NOMO-1 treated with DMSO at 0.1 percent for 48 hours (cell line): Measurements from ENCODE around the gene PPM1N.
A peak's percentile ranks its signal among the peaks of the same experiment; 100 is the strongest.
"Not testable (repeated sequence)": the region's sequence is repeated elsewhere in the genome, so short reads cannot be mapped to it uniquely, and the experiment has no call there.

Experiments used
- DNase-seq: peaks from one replicate; lab custom pipeline; 2025; ENCODE audit not compliant: unreplicated experiment; lab: John Stamatoyannopoulos, UW

Gene PPM1N

DNA sequence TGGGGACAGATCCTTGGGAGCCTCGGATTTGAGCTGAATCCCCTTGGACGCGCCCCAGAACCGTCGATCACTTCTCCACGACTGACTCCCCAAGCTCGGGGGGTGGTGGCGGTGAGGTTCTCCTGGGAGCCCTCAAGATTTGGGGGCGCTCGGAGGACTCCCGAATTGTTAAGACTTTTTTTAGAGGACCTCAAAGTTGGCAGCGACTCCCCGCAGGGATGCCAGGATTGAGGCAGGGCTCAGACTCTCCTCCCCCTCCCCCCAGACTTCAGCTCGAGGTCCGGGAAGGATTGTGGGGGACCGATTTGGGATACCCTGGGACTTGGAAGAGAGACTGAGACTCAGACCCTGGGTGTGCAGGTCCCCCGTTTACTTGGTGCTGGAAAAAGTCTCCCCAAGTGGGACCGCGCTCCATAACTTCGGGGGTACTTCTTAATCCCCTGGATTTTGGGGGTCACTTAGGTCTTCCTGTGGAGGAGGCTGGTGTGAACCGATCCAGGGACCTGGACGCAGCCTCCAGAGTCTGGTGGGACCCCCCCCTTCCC, 9.7 kb downstream of the PPM1N start:
- no peak for DNase-seq

DNA sequence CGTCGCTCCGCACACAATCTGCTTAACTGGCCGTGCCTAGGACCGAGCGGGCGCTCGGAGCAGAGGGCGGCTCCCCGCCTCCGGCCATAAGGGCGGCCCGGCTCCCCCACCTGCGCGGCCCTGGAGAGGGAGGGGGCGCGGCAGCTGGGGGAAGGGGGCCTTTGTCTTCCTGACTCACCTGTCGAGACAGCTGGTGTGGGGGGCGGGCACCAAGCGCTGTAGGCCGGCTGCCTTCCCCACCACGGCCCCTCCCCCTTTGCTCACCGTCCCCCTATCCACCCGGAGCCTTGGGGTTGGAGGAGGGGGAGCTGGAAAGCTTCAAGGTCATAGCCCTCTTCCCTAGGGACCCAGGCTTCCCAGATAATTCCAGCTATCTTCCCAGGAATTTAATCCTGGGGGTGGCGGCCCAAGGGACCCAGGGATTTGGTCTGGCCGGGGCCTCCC, 10.2 kb downstream of the PPM1N start:
- no peak for DNase-seq

DNA sequence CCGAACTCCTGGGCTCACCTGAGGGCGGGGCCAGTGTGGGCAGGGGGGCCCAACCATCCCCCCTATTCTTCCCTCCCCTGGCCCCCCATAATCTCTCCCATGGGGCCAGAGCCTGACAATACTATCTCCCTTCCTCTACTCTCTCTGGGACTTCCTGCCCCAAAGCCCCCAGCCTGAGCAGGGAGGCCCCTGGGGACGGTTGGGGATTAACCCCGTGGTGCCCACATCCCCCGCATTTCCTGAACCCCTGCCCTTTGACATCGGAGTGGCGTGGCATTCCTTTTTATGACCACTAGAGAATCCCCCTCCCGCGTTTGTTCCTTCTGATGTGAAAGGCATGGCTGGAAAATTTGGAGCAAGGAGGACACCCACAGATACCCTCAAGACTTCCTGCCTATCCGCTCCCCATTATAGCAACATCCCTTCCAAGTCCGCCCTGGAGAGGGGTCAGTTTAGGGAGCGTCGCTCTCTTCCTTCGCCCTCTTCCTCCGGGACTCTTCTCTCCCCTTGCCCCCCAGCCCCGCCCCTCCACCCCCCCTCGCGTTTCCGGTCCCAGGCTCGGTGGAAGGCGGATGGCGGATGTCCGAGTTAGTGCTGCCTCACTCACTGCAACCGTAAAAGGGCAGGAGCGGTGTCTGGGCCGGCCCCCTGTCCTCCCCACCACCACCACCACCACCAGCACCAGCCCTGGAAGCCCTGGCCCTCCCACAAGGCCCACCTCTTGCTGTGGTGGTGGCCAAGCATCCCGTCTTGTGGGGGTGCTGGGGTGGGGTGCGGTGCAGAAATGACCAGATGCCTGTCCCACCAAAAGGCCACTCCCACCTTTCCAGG, 10.8 kb downstream of the PPM1N start:
- DNase-seq: peak; percentile 38

DNA sequence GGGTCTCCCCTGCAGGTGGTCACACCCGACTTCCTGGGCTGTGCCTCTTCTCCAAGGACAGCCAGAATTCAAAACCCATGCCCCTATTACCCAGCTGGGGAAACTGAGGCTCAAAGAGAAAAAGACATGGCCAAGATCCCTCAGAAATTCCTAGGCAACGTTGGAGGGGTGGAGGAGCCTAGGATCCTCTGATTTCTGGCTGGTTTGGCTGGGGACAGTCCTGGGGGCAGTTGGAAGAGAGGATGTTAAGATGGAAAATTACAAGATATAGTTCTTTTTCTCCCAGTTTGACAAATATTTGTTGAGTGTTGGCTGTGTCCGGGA, 11.4 kb downstream of the PPM1N start:
- no peak for DNase-seq

DNA sequence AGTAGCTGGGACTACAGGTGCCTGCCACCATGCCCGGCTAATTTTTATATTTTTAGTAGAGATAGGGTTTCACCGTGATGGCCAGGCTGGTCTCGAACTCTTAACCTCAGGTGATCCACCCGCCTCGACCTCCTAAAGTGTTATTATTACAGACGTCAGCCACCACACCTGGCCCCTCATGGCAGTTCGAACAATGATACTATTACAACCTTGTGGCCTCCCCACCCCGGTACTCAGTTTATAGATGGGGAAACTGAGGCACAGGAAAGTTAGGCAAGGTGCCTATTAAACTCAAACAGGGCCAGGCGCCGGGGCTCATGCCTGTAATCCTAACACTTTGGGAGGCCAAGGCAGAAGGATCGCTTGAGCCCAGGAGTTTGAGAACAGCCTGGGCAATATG, 12.1 kb downstream of the PPM1N start:
- not testable (repeated sequence) for DNase-seq

DNA sequence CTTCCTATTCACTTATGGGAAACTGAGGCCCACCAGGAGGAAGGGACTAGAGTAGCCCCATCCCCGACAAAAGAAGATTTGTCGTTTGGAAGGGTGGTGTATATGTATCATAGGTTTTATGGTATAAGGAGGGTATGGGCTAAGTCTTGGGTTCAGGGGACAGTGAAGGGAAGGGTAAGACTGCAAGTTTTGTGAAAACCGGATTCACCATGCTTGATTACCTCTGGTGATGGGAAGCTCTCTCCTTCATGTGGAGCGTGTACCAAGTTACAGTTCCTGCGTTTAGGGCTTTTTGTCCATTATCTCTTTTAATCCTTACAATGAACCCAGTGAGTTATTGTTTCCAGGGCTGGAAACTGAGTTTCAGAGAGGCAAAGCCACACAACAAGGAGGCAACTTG, 12.8 kb downstream of the PPM1N start:
- no peak for DNase-seq

DNA sequence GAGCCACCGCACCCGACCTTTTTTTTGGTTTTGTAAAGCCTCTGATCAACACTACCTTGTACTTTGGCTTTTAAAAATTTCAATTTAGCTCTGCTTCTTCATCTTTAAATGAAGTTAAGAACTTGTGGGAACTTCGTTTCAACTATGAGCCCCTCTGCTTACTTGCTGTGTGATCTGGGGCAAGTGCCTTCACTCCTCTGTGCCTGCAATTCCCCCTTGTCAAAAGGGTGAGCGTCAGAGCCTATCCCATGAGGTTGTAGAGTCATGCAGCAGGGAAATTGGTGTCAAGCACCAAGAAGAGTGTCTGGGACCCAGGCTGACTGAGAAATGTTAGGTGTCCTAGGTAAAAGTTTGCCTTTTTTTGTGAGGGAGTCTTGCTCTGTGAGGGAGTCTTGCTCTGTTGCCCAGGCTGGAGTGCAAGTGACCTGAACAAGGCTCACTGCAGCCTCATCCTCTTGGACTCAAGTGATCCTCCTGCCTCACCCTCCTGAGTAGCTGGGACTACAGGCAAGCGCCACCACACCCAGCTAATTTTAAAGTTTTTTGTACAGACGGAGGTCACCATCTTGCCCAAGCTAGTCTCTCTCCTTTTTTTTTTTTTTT, 14.7 kb downstream of the PPM1N start:
- no peak for DNase-seq

DNA sequence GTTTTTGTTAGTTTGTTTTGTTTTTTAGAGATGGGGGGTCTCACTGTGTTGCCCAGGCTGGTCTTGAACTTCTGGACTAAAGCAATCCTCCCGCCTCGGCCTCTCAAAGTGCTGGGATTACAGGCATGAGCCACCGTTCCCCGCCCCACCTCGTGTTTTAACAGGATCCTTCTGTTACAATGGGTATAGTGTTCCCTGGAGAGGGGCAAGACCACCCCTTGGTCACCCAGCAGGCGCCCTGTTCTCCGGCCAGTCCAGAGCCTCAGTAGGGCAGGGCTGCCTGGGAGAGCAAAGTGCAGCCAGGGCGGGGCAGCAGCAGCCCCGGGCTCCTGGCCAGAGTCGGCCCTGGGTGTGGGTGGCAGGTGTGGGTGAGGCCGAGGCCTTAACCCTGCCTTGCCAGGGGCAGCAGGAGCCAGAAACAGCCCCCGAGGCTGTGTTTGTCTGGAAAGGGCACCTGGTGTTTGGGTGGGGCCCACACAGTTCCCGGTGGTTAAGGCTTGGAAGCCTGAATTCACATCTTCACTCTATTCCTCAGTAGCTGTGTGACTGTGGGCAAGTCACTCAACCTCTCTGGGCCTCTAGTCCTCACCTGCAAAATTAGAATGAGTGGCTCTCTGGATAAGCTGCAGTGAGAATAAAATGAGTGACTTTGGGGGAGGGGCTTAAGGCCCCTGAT, 16.3 kb downstream of the PPM1N start:
- no peak for DNase-seq

DNA sequence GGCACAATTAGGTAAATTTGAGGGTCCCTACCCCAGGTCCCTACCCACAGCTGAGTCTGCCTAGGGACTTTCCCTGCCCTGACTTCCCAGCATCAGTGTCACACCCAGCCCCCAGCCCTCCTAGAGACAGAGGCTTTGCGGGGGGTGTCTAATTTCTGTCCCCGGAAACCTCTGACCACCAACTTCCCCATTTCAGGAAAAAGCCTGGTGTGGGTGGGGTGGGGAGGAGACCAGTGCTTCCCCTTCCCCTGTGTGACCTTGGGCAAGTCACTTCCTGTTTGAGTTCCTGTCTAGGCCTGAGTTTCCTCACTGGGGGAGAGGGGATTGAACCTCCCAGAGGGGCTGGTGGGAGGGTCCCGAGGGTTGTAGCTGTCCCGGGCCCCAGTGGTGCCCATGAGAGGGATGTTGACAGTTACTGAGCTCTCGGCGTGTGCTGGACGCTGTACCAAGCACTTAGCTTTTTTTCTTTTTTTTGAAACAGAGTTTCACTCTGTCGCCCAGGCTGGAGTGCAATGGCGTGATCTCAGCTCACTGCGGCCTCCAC, 16.9 kb downstream of the PPM1N start:
- DNase-seq: peak; percentile 78

DNA sequence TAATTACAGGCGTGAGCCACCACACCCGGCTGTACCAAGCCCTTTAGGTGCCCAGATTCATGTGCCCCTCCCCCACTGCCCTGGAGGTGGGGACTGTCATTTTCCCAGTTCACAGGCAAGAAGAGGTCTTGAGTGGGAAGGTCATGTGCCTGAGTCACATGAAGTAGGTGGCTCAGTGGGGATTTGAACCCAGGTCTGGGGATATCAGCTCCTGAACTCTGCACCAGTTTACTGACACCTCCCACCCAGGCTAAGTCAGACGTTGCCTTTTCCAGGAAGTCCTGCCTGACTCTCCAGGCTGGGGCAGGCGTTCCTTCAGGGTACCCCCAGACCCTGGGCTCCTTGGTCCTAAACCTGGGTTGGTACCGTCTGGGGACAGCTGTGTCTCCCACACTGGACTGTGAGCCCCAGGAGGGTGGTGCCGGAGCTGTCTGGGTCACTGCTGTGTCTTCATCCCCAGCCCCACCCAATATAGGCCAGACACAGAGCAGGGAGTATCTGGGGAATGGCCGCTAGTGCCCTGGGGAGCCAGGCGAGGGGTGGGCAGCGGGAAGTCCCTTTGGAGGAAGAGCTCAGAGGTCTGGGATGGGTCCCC, 17.7 kb downstream of the PPM1N start:
- no peak for DNase-seq

DNA sequence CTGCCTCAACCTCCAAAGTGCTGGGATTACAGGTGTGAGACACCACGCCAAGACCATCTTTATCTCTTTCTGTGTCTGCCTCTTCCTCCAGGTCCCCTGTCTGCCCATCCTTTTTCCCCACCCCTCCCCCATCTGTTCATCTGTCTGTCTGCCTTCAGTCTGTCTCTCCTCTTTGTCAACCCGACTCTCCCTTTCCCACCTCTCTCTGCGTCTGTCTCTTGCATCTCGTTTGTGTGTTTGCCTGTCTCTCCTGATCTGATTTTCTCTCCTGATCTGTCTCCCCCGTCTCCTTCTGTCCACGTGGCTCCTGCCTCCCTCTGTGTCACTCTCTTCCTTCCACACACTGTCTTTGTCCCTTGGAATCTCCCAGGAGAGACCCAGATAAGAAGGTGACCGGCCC, 19.0 kb downstream of the PPM1N start:
- DNase-seq: no peak

DNA sequence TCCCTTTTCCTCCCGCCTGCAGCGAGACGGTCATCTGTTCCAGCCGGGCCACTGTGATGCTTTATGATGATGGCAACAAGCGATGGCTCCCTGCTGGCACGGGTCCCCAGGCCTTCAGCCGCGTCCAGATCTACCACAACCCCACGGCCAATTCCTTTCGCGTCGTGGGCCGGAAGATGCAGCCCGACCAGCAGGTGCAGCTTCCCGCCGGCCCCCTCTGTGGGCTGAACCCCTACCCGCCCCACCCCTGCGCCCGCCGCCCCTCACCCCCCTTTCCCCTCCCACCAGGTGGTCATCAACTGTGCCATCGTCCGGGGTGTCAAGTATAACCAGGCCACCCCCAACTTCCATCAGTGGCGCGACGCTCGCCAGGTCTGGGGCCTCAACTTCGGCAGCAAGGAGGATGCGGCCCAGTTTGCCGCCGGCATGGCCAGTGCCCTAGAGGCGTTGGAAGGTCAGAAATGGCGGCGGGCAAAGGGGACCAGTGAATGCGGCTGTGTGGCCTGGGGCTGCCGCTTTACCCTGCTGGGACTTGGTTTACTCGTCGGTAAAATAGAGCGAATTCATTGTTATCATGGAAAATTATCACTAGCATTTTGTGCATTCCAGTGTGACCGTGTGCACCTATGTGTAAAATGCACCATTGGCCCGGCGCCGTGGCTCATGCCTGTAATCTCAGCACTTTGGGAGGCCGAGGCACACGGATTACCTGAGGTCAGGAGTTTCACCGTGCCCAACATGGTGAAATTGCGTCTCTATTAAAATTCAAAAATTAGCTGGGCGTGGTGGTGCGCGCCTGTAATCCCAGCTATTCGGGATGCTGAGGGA, 19.6 kb downstream of the PPM1N start:
- no peak for DNase-seq

DNA sequence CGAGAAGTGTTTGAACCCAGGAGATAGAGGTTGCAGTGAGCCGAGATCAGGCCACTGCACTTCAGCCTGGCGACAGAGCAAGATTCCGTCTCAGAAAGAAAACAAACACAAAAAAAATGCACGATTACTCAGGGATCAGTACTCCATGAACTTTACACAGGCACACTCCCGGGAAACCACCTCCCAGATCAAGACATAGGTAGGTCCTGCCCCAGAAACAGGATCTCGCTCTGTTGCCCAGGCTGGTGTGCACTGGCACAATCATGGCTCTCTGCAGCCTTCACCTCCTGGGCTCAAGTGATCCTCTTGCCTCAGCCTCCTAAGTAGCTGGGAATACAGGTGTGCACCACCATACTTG, 20.2 kb downstream of the PPM1N start:
- no peak for DNase-seq

DNA sequence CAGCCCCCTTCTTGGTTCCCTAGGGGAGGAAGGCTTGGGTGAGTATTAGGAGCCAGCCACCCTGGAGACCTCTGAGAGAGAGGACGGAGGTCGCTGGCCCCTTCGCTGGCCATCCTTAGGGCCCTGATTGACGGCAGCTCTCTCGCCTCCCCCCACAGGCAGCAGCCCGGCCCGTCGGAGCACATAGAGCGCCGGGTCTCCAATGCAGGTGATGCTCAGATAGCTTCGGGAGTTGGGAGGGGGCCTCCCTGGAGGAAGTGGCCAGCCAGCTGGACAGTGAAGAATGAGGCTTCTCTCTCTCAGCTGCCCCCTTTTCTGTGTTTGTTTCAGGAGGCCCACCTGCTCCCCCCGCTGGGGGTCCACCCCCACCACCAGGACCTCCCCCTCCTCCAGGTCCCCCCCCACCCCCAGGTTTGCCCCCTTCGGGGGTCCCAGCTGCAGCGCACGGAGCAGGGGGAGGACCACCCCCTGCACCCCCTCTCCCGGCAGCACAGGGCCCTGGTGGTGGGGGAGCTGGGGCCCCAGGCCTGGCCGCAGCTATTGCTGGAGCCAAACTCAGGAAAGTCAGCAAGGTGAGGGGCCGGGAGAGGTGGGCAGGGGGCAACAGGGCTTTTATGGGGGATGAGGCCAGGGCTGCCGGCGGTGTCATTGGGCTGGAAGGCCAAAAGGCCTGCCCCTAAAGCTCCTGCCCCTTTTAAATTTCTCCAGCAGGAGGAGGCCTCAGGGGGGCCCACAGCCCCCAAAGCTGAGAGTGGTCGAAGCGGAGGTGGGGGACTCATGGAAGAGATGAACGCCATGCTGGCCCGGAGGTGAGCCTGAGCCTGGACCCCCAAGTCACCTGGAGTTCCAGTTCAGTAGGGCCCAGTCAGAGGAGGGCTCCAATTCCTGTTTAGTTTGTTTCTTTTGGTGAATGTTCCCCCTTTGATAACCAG, 24.0 kb downstream of the PPM1N start:
- DNase-seq: no peak

DNA sequence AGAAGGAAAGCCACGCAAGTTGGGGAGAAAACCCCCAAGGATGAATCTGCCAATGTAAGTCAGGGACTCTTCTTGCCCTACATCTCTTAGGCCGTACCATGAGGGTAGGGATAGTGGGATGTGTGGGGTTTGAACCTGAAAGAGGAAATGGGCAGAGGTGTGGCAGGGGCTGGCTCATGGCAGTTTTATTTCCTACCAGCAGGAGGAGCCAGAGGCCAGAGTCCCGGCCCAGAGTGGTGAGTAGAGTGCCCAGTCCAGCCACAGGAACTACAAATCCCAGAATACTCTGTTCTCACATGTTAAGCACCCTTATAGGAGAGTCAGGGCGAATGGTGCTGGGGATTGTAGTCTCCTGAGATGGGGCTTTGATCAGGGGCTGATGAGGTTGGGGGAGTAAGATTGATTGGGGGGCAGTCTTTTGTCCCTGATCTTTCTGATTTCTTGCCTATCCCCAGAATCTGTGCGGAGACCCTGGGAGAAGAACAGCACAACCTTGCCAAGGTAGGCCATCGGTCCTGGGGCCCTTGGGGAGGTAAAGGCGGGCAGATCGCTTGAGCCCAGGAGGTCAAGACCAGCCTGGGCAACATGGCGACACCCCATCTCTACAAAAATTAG, 25.5 kb downstream of the PPM1N start:
- DNase-seq: peak; percentile 92

DNA sequence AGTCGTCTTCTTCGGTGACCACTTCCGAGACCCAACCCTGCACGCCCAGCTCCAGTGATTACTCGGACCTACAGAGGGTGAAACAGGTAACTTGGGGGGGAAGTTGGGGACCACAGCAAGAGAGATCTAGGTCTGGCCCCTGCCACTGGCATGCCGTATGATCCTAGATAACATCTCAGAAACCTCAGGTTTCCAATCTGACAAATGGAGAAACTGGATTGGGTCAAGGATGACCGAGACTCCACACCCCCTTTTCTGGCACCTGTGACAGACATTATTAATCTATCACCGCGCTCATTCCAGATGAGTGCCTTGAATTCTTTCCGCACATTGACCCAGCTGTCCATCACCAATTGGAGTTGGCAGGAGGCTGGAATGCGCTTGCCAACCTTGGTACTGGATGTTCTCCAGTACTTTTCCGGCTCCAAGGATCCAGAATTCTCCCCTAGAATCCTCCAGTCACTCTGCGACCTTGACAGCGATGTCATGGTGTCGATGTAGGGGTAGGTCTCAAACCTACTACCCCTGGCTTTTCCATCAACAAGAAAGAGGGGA, 26.4 kb downstream of the PPM1N start:
- no peak for DNase-seq

DNA sequence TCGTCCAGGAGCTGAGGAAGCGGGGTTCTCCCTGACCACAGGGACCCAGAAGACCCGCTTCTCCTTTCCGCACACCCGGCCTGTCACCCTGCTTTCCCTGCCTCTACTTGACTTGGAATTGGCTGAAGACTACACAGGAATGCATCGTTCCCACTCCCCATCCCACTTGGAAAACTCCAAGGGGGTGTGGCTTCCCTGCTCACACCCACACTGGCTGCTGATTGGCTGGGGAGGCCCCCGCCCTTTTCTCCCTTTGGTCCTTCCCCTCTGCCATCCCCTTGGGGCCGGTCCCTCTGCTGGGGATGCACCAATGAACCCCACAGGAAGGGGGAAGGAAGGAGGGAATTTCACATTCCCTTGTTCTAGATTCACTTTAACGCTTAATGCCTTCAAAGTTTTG, 27.9 kb downstream of the PPM1N start:
- no peak for DNase-seq

DNA sequence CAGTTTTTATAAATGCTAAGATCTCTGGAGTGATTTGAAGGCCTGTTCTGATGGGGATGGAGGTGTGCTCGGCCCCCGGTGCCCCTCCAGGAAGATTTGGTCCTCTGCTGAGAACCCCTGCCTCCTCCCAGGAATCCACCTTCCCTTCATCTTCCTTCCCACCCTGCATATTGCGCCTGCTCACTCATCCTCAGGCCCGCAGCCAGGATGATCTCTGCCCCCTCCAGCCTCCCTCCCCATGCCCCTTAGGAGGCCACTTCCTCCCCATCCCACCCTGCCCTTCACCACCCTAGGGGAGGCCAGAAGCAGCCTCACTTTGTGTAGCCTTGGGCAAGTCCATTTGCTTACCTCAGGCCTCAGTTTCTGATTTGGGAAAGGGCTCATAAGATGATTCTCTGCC, 28.7 kb downstream of the PPM1N start:
- DNase-seq: no peak

DNA sequence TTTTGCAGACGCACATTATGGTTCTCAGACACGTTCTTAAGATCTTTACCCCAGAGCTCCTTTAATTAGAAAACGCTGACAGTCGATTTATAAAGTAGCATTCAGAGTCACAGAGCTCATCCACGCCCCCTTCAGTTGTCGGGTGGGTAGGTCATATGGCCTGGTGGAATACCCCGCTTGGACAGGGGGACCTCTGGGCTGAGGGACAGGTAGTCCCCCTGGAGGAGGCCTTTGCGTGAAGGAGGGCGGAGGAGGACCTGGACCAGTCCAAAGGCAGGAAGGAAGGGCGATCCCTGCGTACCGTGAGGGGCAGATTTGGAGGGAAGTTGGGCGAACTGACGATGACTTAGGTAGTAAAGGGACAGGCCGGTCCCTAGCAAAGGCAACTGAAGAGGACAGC, 29.5 kb downstream of the PPM1N start:
- DNase-seq: no peak
